GM18907 (cell line): ENCODE data around the gene CELSR1.
"Not testable (repeated sequence)": the region's sequence is repeated elsewhere in the genome, so short reads cannot be mapped to it uniquely, and the experiment has no call there.

ENCODE experiments used
- ATAC-seq: cut with Tn5 transposase; IDR thresholded peaks from one replicate; pipeline ENCODE4 v1.9.1; 2021; ENCODE audit warnings: mild to moderate bottlenecking, moderate library complexity; ENCODE audit not compliant: unreplicated experiment

The CELSR1 gene

GRCh38 chr22:46483353-46483752, 54.1 kb downstream of the CELSR1 start:
- no peak for ATAC-seq

- no peak for ATAC-seq
Observed at GRCh38 chr22:46482056-46482675, 55.3 kb downstream of the CELSR1 start.

GRCh38 chr22:46481386-46481785, 56.0 kb downstream of the CELSR1 start:
- ATAC-seq = no peak

DNA sequence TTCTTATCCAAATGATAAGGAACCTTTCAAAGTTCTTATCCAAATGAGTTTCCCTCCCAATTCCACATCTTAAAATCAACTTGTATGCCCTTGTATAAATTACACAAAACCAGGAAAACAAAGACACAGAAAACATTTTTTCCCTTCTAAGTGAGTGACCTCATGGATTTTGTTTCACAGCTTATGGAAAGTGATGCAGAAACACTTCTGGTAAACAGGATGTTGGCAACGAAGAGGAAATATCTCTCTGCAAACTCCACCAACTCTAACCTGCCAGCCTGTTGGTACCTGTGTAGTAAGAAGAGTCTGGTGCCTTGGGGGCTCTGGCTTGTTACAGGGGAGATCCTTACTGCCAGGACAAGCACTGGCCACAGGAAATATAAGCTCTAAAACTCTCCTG, 57.0 kb downstream of the CELSR1 start:
- no peak for ATAC-seq

DNA sequence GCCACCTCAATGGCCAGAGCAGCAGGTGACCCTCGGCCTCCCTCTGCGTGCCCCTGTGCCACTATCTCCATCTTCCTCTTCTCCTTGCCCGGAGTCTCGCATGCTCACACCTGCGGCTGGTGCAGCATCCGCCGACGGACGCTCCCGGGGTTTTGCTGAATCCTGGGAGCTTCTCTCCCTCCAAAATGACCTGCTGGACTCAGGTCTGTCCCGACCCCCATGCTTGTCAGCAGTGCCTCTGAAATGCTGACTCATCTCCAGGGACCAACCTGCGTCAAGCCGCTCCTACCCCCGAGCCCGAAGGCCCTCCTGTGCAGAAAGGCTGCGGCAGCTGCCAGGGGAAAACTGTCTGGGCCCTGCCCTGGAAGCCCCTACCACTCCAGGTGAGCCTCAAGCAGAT, 58.4 kb downstream of the CELSR1 start:
- no peak for ATAC-seq

DNA sequence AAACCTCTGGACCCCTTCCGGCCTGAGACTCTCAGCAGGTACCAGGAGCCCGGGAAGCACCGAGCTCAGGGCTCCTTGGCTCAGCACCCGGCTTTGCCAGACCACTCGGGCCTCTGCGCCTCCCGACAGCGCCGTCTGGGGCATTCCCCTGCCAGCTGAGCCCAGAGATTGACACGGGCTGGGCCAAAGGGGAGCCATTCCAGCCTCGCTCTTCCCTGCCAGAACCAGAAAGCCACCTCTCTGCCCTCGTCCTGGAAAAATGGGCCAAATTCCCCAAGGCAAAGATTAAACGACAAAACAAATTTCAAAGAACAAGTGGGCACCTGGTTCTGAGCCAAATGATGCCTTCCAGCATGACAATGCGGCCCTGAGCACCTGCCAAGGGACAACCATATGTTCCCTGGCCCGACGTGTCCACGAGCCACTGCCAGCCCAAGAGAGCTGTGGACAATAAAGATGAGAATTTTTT, 59.3 kb downstream of the CELSR1 start:
- no peak for ATAC-seq

GRCh38 chr22:46476547-46476941, 60.9 kb downstream of the CELSR1 start:
- no peak for ATAC-seq

GRCh38 chr22:46473896-46474557, 63.4 kb downstream of the CELSR1 start:
- no peak for ATAC-seq

DNA sequence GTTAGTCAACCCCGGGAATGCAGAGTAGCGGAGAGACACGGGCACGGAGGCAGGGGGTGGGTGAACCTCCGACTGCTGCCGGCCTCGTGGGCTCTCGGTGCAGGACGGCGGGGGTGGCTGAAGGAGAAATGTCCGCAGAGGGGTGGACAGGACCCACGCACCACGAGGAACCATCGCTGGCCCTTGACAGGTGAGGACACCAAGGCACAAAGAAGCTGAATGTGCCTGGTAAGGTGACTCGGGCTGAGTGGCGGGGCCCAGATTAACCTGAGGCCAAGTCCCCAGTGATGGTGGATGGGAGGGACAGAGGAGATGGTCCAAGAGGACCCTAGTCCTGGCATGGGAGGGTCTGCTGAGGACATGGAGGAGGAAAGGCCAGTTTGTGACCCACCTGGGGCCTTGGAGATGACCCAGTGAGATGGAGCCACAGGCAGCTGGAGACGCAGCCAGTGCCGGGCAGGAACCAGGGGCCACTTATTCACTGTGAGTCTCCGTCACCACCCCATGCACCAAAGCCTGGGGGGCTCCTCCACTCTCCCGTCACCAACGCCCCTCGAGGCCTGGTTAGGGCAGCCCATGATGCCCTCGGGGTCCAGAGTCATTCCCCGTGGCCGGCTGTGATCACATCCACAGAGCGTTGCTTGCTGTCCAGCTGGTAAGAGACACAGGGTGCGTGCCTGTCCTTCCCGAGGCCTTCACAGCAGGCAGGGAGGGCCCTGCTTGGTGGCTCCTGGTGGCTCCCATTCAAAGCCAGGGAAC, 64.2 kb downstream of the CELSR1 start:
- ATAC-seq = no peak

DNA sequence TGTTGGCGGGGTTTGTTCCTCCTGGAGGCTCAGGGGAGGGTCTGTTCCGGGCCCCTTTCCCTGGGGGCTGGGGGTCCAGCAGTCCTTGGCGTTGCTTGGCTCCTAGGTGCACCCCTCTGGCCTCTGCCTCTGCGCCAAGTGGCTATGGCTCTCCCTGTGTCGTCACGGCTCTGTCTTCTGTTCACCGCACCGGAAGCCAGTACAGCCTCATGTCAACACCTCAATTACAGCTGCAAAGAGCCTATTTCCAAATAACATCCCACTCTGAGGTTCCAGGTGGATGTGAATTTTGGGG, 64.8 kb downstream of the CELSR1 start:
- no peak for ATAC-seq

GRCh38 chr22:46471901-46472721, 65.3 kb downstream of the CELSR1 start:
- no peak for ATAC-seq

DNA sequence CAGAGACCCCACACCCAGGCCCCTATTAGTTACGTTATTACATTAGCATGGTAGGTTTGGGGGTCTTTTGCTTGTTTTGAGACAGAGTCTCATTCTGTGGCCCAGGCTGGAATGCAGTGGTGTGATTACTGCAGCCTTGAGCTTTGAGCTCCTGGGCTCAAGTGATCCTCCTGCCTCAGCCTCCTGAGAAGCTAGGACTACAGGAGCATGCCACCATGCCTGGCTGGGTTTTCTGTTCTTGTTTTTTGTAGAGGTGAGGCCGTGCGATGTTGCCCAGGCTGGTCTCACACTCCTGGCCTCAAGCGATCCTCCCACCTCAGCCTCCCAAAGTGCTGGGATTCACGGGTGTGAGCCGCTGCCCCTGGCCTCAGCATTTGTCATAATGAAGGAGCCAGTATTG, 66.1 kb downstream of the CELSR1 start:
- not testable (repeated sequence) for ATAC-seq

- ATAC-seq = no peak
Observed at GRCh38 chr22:46469711-46470110, 67.7 kb downstream of the CELSR1 start.

DNA sequence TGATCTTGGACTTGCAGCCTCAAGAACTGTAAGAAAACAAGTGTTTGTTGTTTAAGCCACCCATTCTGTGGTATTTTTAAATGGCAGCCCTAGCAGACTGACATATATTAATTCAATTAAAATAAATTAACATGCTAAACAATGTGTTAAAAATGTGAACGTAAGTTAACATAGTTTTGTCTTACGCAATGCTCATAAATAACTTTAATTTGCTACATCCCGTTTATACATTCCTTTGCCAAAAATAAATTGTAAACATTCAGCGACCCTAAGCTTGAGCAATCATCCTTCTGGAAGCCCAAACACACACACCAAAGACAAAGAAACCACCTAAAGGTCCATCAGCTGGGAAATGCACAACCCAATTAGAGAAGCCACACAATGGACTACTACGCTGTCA, 70.4 kb downstream of the CELSR1 start:
- no peak for ATAC-seq

GRCh38 chr22:46466255-46466676, 71.2 kb downstream of the CELSR1 start:
- no peak for ATAC-seq

- ATAC-seq = no peak
Observed at GRCh38 chr22:46465793-46466192, 71.6 kb downstream of the CELSR1 start.

GRCh38 chr22:46465345-46465720, 72.1 kb downstream of the CELSR1 start:
- ATAC-seq = no peak

DNA sequence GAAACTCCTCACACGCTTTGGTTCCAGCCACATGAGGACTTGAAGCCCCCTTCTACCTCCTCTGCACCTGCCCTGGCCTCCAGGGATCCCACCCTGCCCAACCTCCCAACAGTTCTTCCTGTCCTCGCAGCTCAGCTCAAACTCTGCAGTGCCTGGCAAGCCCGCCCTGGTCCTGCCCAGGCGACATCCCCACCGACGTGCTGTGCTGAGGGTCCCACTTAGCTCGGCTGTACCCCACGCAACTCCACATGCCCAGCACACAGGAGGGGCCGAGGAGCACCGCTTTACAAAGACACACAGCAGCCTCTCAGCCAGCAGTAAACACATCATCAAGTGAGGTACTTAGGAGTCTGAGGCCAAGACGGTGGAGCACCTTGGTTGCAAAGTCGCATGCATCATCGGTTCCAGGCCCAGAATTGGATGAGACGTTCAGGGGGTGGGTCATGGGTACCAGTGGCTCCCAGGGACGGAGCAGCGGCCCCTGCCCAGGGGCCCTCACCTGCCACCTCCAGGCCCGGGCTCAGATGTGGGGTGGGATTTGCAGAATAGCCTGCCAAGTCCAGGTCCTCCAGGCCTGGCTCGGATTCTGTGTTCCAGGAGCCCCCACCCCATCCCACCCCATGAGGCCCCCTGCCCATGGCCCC, 72.6 kb downstream of the CELSR1 start:
- ATAC-seq = no peak

- no peak for ATAC-seq
Observed at GRCh38 chr22:46464296-46464695, 73.1 kb downstream of the CELSR1 start.

DNA sequence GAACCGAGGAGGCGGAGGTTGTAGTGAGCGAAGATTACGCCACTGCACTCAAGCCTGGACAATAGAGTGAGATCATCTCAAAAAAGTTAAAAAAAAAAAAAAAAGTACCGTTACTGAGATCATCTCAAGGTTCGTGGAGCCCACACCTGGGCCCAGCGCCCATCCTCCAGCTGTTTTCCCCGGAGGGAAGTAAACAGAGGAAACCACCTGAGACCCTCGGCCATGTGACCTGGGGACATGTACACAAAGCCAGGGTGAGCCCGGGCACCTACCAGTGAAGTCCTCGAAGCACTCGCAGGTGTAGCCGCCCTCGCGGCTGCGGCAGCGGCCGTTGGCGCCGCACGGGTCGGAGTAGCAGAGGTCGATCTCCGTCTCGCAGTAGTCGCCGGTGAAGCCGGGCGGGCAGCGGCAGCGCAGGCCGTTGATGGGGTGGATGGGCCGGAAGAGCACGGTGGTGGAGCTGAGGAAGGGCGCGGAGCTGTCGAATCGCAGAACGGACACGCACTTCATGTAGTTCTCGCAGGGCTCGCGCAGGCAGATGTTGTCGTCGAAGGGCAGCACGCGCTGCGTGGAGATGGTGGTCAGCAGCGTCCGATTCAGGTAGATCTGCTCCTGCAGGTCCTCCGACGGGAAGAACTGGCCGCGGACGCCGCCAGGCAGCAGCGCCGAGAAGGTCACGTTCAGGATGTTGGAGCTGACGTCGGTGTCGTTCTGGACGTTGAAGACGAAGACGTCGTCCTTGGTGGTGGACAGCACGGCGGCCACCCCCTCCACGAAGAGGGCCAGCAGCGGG, 73.8 kb downstream of the CELSR1 start:
- no peak for ATAC-seq
